ENCODE results near the gene CFAP20DC. TPM values are rescaled to one million over a fixed set of nuclear protein-coding genes. Genes with fewer than 3 reads are reported as not detected.

The CFAP20DC gene
- polyA plus RNA-seq, 1 experiment = 0.81 TPM

DNA sequence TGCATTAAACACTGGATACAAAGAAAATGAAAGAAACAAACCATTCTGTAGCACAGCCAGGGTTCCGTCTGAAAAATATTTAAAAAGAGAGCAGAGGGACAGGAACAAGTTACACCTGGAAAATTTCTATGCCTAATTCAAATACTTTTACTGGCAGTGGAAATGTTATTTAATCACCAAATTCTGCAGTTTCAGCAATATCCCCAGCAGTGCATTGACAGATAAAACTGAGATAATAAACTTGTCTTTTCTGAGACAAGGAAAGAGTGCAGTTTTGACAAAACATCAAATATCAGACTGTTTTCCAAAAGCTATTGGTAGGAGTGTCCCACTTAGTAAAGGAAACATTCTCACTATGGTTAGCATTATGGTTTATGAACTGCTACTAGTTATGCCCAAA lies 209.9 kb downstream of the CFAP20DC start:
- H3K27me3 ChIP-seq (ENCODE audit: control insufficient read depth, insufficient read depth, low read length) = no peaks in the 10 kb centered on the region
- CTCF ChIA-PET = interaction anchor here (1.2 kb wide), 1 partner anchor 17 kb away, joined by 3 read pairs; no protein-coding TSS in a partner anchor
- H3K36me3 ChIP-seq (ENCODE audit: control insufficient read depth, insufficient read depth, low read length) = no peaks in the 10 kb centered on the region
- TF ChIP-seq, protein P1, sequence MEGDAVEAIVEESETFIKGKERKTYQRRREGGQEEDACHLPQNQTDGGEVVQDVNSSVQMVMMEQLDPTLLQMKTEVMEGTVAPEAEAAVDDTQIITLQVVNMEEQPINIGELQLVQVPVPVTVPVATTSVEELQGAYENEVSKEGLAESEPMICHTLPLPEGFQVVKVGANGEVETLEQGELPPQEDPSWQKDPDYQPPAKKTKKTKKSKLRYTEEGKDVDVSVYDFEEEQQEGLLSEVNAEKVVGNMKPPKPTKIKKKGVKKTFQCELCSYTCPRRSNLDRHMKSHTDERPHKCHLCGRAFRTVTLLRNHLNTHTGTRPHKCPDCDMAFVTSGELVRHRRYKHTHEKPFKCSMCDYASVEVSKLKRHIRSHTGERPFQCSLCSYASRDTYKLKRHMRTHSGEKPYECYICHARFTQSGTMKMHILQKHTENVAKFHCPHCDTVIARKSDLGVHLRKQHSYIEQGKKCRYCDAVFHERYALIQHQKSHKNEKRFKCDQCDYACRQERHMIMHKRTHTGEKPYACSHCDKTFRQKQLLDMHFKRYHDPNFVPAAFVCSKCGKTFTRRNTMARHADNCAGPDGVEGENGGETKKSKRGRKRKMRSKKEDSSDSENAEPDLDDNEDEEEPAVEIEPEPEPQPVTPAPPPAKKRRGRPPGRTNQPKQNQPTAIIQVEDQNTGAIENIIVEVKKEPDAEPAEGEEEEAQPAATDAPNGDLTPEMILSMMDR (IDR thresholded peaks at IDR 0.05; ENCODE audit: insufficient read depth, low read depth, low read length) = no peak
- POLR2A ChIA-PET = no interaction called here
- no peak for DNase-seq (ENCODE audit: low read depth)
- no peak overlapping the region for H3K4me3 ChIP-seq (ENCODE audit: low read depth, low read length)

DNA sequence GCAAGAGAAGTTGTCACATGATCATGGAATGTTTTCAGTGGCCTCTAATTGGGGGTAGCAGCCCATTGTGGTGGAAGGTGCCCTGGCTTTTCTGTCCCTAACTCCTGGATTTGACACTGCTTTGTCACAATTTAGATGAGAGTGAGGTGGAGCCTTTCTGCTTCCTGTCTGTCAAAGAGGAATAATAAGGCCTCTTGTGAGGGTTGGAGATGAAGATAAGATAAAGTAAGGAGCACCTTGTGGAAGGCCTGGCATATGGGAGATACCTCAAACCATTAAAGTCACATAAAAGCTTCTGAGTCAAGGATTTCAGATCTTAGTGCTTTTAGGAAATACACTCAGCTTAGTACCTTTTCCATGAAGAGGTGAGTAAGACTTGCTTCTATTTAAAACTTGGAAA lies 210.6 kb downstream of the CFAP20DC start:
- ChIA-PET CTCF (interaction anchor here (0.7 to 3.2 kb wide), 2 partner anchors 9 to 15 kb away, joined by 3 to 20 read pairs; no protein-coding TSS in a partner anchor), POLR2A (no interaction called here)
- no peaks in the 10 kb centered on the region for H3K36me3 ChIP-seq (ENCODE audit: control insufficient read depth, insufficient read depth, low read length)
- H3K4me3 ChIP-seq (ENCODE audit: low read depth, low read length) = no peak overlapping the region
- TF ChIP-seq, protein P1 (IDR thresholded peaks at IDR 0.05; ENCODE audit: insufficient read depth, low read depth, low read length) = no peak
- DNase-seq (ENCODE audit: low read depth) = no peak
- no peaks in the 10 kb centered on the region for H3K27me3 ChIP-seq (ENCODE audit: control insufficient read depth, insufficient read depth, low read length)

DNA sequence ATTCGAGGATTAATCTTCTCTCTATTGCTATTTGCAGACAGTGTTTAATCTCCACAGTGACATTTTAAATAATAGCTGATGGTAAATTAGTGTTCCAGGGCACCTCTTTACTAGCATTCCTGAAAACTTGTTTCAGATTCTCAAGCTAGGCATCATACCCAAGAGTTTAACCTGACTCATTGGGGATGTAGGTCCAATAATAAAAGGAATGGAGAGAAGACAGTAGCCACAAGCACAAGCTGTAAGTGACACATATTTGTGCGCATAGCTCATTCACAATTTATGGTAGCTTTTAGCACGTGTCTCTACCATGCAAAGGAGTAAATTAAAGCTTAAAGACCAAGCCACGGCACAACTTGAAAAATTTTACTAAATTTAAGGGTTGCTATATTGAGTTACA lies 212.0 kb downstream of the CFAP20DC start:
- Histone ChIP-seq H3K36me3 (ENCODE audit: control insufficient read depth, insufficient read depth, low read length) (no peaks in the 10 kb centered on the region), H3K4me3 (ENCODE audit: low read depth, low read length) (no peak overlapping the region), H3K27me3 (ENCODE audit: control insufficient read depth, insufficient read depth, low read length) (no peaks in the 10 kb centered on the region)
- TF ChIP-seq, protein P1 (IDR thresholded peaks at IDR 0.05; ENCODE audit: insufficient read depth, low read depth, low read length) = no peak
- CTCF ChIA-PET = interaction anchor here (1.7 to 3.2 kb wide), 2 partner anchors 14 to 215 kb away, joined by 4 to 20 read pairs; no protein-coding TSS in a partner anchor
- POLR2A ChIA-PET = interaction anchor here (0.5 to 0.6 kb wide), 3 partner anchors 39 to 1037 kb away, joined by 3 to 4 read pairs (median 3); no protein-coding TSS in a partner anchor
- no peak for DNase-seq (ENCODE audit: low read depth)

DNA sequence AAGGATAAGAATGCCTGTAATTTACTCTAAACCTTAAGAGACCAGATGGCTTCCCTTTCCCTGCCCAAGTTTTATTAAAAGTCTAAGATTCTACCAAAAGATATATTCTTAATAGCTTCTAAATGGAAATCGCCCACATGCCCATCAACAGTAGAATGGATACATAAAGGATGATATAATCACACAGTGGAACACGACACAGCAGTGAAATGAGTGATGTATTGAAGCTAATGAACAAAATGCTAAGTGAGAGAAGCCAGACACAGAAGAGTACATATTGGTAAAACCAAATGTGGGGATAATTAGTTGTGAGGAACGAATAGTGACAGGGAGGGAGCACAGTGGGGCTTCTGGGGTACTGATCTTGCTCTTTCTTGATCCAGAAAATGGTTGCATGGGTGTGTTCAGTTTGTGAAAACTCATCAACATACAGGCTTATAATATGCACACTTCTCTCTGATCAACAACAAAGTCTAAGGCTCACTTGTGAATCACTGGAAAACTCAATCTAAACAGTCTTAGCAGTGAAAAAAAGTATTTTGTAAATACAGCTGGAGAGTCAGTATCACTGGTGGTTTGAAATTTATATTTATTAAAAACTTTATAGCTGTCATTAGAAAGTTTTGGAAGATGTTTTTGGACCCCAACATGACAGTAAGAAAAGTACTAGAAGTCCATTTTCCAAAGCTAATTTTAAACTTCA lies 212.5 kb downstream of the CFAP20DC start:
- TF ChIP-seq, protein P1 (IDR thresholded peaks at IDR 0.05; ENCODE audit: insufficient read depth, low read depth, low read length) = no peak
- Histone ChIP-seq H3K36me3 (ENCODE audit: control insufficient read depth, insufficient read depth, low read length) (no peaks in the 10 kb centered on the region), H3K4me3 (ENCODE audit: low read depth, low read length) (no peak overlapping the region), H3K27me3 (ENCODE audit: control insufficient read depth, insufficient read depth, low read length) (no peaks in the 10 kb centered on the region)
- POLR2A ChIA-PET = interaction anchor here (0.5 to 0.6 kb wide), 3 partner anchors 39 to 1037 kb away, joined by 3 to 4 read pairs (median 3); no protein-coding TSS in a partner anchor
- CTCF ChIA-PET = interaction anchor here (1.7 to 3.2 kb wide), 2 partner anchors 13 to 215 kb away, joined by 4 to 20 read pairs; no protein-coding TSS in a partner anchor
- DNase-seq (ENCODE audit: low read depth) = no peak

DNA sequence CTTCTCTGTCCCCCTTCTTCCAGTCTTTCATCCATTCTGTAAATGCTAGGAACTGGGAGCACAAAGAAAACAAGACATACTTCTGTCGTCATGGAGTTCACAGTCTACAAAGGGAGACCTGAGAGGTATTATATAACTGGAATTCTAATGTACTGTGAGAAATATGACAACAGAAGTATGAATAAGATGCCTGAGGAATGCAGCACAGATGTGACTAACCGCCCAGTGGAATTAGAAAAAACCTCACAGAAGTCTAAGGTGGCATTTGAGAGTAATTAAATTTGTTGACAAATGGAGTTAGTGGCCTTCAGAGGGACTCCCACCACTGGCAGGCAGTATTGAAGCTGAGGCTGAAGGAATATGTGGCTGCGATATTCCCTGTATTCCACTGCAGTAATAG lies 214.7 kb downstream of the CFAP20DC start:
- DNase-seq (ENCODE audit: low read depth) = no peak

More for the DNA sequence above, 214.7 kb downstream of the CFAP20DC start:
- TF ChIP-seq, protein P1 (IDR thresholded peaks at IDR 0.05; ENCODE audit: insufficient read depth, low read depth, low read length) = no peak
- CTCF ChIA-PET = no interaction called here
- POLR2A ChIA-PET = no interaction called here
- Histone ChIP-seq H3K36me3 (ENCODE audit: control insufficient read depth, insufficient read depth, low read length) (no peaks in the 10 kb centered on the region), H3K4me3 (ENCODE audit: low read depth, low read length) (no peak overlapping the region), H3K27me3 (ENCODE audit: control insufficient read depth, insufficient read depth, low read length) (no peaks in the 10 kb centered on the region)
